HCT116 (cell line): ENCODE results near the gene USP17L18. TPM values are rescaled to one million over a fixed set of nuclear protein-coding genes. Genes with fewer than 3 reads are reported as not detected.
"Not testable (repeated sequence)": the region's sequence is repeated elsewhere in the genome, so short reads cannot be mapped to it uniquely, and the experiment has no call there.

Experiments used
- ATAC-seq: fragments of 200-7000 bp; cut with Tn5 transposase; 2 replicates; pipeline ENCODE4 v1.9.1; 2020; ENCODE audit warnings: mild to moderate bottlenecking, moderate library complexity
- Bru-seq: library from RNA; stranded (reverse); fragments of 400-500 nt; gene quantifications from one replicate; lab custom pipeline; 2021; lab: Mats Ljungman, UMichigan
- BruChase-seq, 2 experiments: library from RNA; stranded (reverse); fragments of 400-500 nt; gene quantifications; one replicate each; lab custom pipeline; 2021; lab: Mats Ljungman, UMichigan
- BruUV-seq: library from RNA; stranded (reverse); fragments of 400-500 nt; replicated peaks from 2 replicates; lab custom pipeline; 2021; lab: Mats Ljungman, UMichigan
- CTCF ChIA-PET: fragments of 300-600 bp; sonication (Branson Sonifier 250); formaldehyde crosslinking; loops from one replicate; lab custom pipeline; 2021; ENCODE audit warnings: antibody characterized with exemption; lab: Charles Lee
- POLR2A ChIA-PET: fragments of 300-600, 350-600 bp; sonication (Branson Sonifier 250); formaldehyde crosslinking; loops from one replicate; lab custom pipeline; 2021; ENCODE audit warnings: antibody characterized with exemption; lab: Charles Lee
- RAD21 ChIA-PET, 2 experiments: fragments of 300-600 bp; sonication (Branson Sonifier 250); formaldehyde crosslinking; loops; one replicate each; lab custom pipeline; 2023; ENCODE audit warnings: low total read pairs in 2 of 2; ENCODE audit not compliant: uncharacterized antibody in 2 of 2, unreplicated experiment in 2 of 2, low non-redundant PET in 1 of 2; lab: Charles Lee
- DNase-seq: peaks from one replicate; pipeline ENCODE4 v3.0.0-alpha.2; 2010; ENCODE audit warnings: low read depth, low spot score
- H2AFZ ChIP-seq: fragments of 200-600 bp; shearing (Covaris generic), sonication (generic); 2 replicates; pipeline ENCODE4 v1.6.1; 2017; ENCODE audit warnings: low read depth, mixed run types, mixed read lengths, antibody characterized with exemption, low read length; ENCODE audit not compliant: poor library complexity, severe bottlenecking
- H3K27ac ChIP-seq: 2 replicates; pipeline ENCODE4 v1.5.1; 2012; ENCODE audit warnings: low read depth, low read length
- H3K27me3 ChIP-seq: fragments of 200-600 bp; sonication (generic); 2 replicates; pipeline ENCODE4 v1.6.1; 2016; ENCODE audit warnings: mixed run types, low read length, mixed read lengths; ENCODE audit not compliant: insufficient read depth
- H3K36me3 ChIP-seq, 2 experiments: fragments of 200-500 bp in 1 of 2; fragments of 200-600 bp in 1 of 2; sonication (Bioruptor generic) in 1 of 2; sonication (generic) in 1 of 2; 2 replicates each; pipeline versions ENCODE4 v1.5.1 to v1.6.1; 2014 to 2016; ENCODE audit warnings: low read length in 2 of 2, inconsistent platforms in 1 of 2, mixed read lengths in 1 of 2, mixed run types in 1 of 2; ENCODE audit not compliant: insufficient read depth in 2 of 2, control insufficient read depth in 1 of 2
- H3K4me1 ChIP-seq, 2 experiments: fragments of 200-600 bp in 1 of 2; sonication (generic) in 1 of 2; 2 replicates each; pipeline versions ENCODE4 v1.5.1 to v1.6.1; 2012 to 2017; ENCODE audit warnings: low read length in 2 of 2, inconsistent platforms in 1 of 2, mild to moderate bottlenecking in 1 of 2, mixed read lengths in 1 of 2, mixed run types in 1 of 2, moderate library complexity in 1 of 2; ENCODE audit not compliant: insufficient read depth in 2 of 2, control insufficient read depth in 1 of 2
- H3K4me2 ChIP-seq: fragments of 200-600 bp; sonication (generic); 2 replicates; pipeline ENCODE4 v1.6.1; 2017; ENCODE audit warnings: mixed run types, low read length, mixed read lengths
- H3K4me3 ChIP-seq, 2 experiments: fragments of 200-600 bp in 1 of 2; sonication (generic) in 1 of 2; replicated peaks in 1 of 2; 2 replicates each; pipeline ENCODE4 v1.5.1; 2011 to 2016; ENCODE audit warnings: low read length in 2 of 2, control low read depth in 1 of 2, low read depth in 1 of 2, mild to moderate bottlenecking in 1 of 2, mixed read lengths in 1 of 2, mixed run types in 1 of 2
- H3K79me2 ChIP-seq: fragments of 200-600 bp; sonication (generic); 2 replicates; pipeline ENCODE4 v1.6.1; 2017; ENCODE audit warnings: mild to moderate bottlenecking, mixed run types, low read length, moderate library complexity, mixed read lengths; ENCODE audit not compliant: insufficient read depth
- H3K9ac ChIP-seq: fragments of 200-600 bp; sonication (generic); 2 replicates; pipeline ENCODE4 v1.6.1; 2016; ENCODE audit warnings: low read length, mixed read lengths
- H3K9me2 ChIP-seq: fragments of 200-600 bp; sonication (generic), shearing (Covaris generic); 2 replicates; pipeline ENCODE4 v1.6.1; 2017; ENCODE audit warnings: mixed run types, mild to moderate bottlenecking, moderate library complexity; ENCODE audit not compliant: insufficient read depth
- H3K9me3 ChIP-seq, 2 experiments: fragments of 200-500 bp in 1 of 2; fragments of 200-600 bp in 1 of 2; sonication (Bioruptor generic) in 1 of 2; sonication (generic) in 1 of 2; 2 replicates each; pipeline ENCODE4 v1.6.1; 2014 to 2017; ENCODE audit warnings: low read length in 2 of 2, mixed read lengths in 2 of 2, inconsistent platforms in 1 of 2, low read depth in 1 of 2, mild to moderate bottlenecking in 1 of 2, mixed run types in 1 of 2, moderate library complexity in 1 of 2; ENCODE audit not compliant: control insufficient read depth in 1 of 2, insufficient read depth in 1 of 2
- H4K20me1 ChIP-seq: fragments of 200-600 bp; sonication (generic), shearing (Covaris generic); 2 replicates; pipeline ENCODE4 v1.6.1; 2017; ENCODE audit warnings: mixed run types, mild to moderate bottlenecking, moderate library complexity; ENCODE audit not compliant: insufficient read depth
- intact Hi-C: fragments of 100-400 bp; cut with micrococcal nuclease; formaldehyde crosslinking; loops from 2 replicates; pipeline ENCODE4 v1.10.0; 2022
- long read RNA-seq: library from polyadenylated mRNA; unstranded; transcript quantifications from one replicate; pipeline ENCODE4 v2.0.0, GENCODE V29; 2021; ENCODE audit not compliant: unreplicated experiment
- polyA plus RNA-seq: library from polyadenylated mRNA; unstranded; fragments of >200 nt; gene quantifications from 2 replicates; pipeline ENCODE4 v1.2.1, GENCODE V29; 2012; ENCODE audit warnings: missing spikeins
- total RNA-seq: library from RNA; stranded (reverse); gene quantifications from one replicate; pipeline ENCODE4 v1.2.1, GENCODE V29; 2021; ENCODE audit not compliant: unreplicated experiment

USP17L18 gene, protein sequence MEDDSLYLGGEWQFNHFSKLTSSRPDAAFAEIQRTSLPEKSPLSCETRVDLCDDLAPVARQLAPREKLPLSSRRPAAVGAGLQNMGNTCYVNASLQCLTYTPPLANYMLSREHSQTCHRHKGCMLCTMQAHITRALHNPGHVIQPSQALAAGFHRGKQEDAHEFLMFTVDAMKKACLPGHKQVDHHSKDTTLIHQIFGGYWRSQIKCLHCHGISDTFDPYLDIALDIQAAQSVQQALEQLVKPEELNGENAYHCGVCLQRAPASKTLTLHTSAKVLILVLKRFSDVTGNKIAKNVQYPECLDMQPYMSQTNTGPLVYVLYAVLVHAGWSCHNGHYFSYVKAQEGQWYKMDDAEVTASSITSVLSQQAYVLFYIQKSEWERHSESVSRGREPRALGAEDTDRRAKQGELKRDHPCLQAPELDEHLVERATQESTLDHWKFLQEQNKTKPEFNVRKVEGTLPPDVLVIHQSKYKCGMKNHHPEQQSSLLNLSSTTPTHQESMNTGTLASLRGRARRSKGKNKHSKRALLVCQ
- not detected for total RNA-seq
- polyA plus RNA-seq, result not detected in 2 replicates
- Bru-seq, nascent RNA, result not detected
- not detected for BruChase-seq, experiment 1, labeled RNA remaining after a 6-hour chase
- not detected for BruChase-seq, experiment 2, labeled RNA remaining after a 2-hour chase
- long read RNA-seq, result 0 reads

DNA sequence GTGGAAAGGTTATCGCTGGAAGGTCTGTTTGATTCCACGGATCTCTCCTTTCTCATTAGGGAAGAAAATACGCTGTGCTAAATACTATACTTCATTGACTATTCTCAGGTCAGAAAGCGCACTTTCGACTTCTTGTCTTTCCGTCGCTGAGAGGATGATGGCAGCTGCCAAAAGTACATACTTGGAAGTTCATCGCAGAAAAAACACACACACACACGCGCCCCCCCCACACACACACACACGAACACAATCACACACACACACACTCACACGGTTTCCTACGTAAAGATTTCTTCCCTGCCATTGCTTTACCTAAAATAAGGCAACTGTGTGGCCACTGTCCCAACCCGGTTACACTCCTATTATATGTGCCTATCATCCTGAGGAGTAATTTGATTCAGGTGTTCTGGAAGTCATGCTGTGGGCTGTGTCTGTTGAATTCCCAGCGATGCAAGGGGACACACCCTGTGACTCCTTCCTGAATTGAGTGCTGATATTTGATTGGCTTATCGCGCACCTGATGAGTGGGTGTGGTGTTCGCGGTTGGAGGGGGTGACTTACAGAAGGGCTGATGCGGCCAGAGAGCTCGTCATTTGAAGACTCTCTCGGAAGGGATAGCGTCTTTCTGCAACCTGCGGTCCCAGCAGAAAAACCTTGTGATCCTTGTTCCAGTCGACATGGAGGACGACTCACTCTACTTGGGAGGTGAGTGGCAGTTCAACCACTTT is at the start of gene USP17L18:
Gene USP17L18 (plus strand): TSS at position 678 of the 728 bp plus-strand sequence. CDS start 0 bp downstream, at position 678.
- H3K27me3 ChIP-seq, H3K27ac ChIP-seq, H4K20me1 ChIP-seq, CTCF ChIA-PET, RAD21 ChIA-PET, BruUV-seq, DNase-seq, H2AFZ ChIP-seq, H3K79me2 ChIP-seq, H3K9ac ChIP-seq, H3K4me1 ChIP-seq, ATAC-seq, POLR2A ChIA-PET, H3K9me2 ChIP-seq, H3K4me3 ChIP-seq, intact Hi-C loops, H3K4me2 ChIP-seq, H3K36me3 ChIP-seq, H3K9me3 ChIP-seq: not testable (repeated sequence)

DNA sequence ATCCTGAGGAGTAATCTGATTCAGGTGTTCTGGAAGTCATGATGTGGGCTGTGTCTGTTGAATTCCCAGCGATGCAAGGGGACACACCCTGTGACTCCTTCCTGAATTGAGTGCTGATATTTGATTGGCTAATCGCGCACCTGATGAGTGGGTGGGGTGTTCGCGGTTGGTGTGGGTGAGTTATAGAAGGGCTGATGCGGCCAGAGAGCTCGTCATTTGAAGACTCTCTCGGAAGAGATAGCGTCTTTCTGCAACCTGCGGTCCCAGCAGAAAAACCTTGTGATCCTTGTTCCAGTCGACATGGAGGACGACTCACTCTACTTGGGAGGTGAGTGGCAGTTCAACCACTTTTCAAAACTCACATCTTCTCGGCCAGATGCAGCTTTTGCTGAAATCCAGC is 38.1 kb upstream of the USP17L18 start, which contains the start of gene USP17L10:
Gene USP17L10 (plus strand): TSS at position 301 of the 400 bp plus-strand sequence. CDS start 0 bp downstream, at position 301.
- H3K9me3 ChIP-seq, H2AFZ ChIP-seq, intact Hi-C loops, H3K9ac ChIP-seq, POLR2A ChIA-PET, H3K27me3 ChIP-seq, BruUV-seq, H3K27ac ChIP-seq, DNase-seq, H3K4me2 ChIP-seq, H3K4me1 ChIP-seq, H4K20me1 ChIP-seq, H3K9me2 ChIP-seq, H3K36me3 ChIP-seq, CTCF ChIA-PET, RAD21 ChIA-PET, H3K4me3 ChIP-seq, ATAC-seq, H3K79me2 ChIP-seq: not testable (repeated sequence)

DNA sequence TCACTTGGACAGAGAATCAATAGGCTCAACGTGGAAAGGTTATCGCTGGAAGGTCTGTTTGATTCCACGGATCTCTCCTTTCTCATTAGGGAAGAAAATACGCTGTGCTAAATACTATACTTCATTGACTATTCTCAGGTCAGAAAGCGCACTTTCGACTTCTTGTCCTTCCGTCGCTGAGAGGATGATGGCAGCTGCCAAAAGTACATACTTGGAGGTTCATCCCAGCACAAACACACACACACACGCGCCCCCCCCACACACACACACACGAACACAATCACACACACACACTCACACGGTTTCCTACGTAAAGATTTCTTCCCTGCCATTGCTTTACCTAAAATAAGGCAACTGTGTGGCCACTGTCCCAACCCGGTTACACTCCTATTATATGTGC is 33.7 kb upstream of the USP17L18 start:
- H3K4me1 ChIP-seq, H3K79me2 ChIP-seq, BruUV-seq, H3K9ac ChIP-seq, intact Hi-C loops, H3K9me2 ChIP-seq, H3K4me3 ChIP-seq, H3K27ac ChIP-seq, RAD21 ChIA-PET, H2AFZ ChIP-seq, DNase-seq, H3K27me3 ChIP-seq, CTCF ChIA-PET, H4K20me1 ChIP-seq, ATAC-seq, H3K36me3 ChIP-seq, H3K9me3 ChIP-seq, POLR2A ChIA-PET, H3K4me2 ChIP-seq: not testable (repeated sequence)

DNA sequence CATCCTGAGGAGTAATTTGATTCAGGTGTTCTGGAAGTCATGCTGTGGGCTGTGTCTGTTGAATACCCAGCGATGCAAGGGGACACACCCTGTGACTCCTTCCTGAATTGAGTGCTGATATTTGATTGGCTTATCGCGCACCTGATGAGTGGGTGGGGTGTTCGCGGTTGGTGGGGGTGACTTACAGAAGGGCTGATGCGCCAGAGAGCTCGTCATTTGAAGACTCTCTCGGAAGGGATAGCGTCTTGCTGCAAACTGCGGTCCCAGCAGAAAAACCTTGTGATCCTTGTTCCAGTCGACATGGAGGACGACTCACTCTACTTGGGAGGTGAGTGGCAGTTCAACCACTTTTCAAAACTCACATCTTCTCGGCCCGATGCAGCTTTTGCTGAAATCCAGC is 33.3 kb upstream of the USP17L18 start, which contains the start of gene USP17L11:
Gene USP17L11 (plus strand): TSS at position 301 of the 400 bp plus-strand sequence. CDS start 0 bp downstream, at position 301.
- H3K27ac ChIP-seq, H3K9ac ChIP-seq, intact Hi-C loops, H2AFZ ChIP-seq, H3K4me3 ChIP-seq, H3K4me1 ChIP-seq, H3K9me2 ChIP-seq, RAD21 ChIA-PET, H3K27me3 ChIP-seq, CTCF ChIA-PET, POLR2A ChIA-PET, H3K79me2 ChIP-seq, H4K20me1 ChIP-seq, H3K4me2 ChIP-seq, DNase-seq, H3K9me3 ChIP-seq, ATAC-seq, H3K36me3 ChIP-seq, BruUV-seq: not testable (repeated sequence)
